ENCODE measurements around the gene NRIP3.
A peak's percentile ranks its signal among the peaks of the same experiment; 100 is the strongest.

NRIP3 gene

DNA sequence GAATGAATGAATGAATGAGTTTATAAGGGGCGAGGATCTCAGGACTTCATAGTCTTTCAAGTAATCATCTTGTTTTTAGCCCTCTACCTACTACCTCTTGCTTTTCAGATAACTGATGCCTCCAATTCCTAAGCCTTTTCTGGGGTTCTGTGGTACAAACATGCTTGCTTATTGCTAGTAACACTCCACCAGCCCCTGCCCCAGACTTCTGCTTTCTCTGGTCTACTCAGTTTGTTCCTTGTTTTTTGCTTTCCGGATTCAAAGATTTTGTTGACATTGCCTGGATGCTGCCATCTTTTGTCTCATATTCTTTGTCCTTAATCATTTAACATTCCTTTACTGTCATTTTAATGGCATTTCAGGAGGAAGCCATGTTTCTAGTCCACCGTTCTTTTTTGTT lies 30.7 kb downstream of the NRIP3 start:
- no peaks in the 10 kb centered on the region for H3K27me3 ChIP-seq (ENCODE audit: insufficient read depth, poor library complexity, severe bottlenecking)
- TF ChIP-seq GABPA (IDR thresholded peaks at IDR 0.05; ENCODE audit: low read depth) (no peak), CTCF (IDR thresholded peaks at IDR 0.05; ENCODE audit: insufficient read depth, low read length) (no peak), SPI1 (IDR thresholded peaks at IDR 0.05; ENCODE audit: borderline replicate concordance, low read depth) (peak; percentile 79; the same call in 1 of the 2 replicates)
- TF ChIP-seq, protein P1, sequence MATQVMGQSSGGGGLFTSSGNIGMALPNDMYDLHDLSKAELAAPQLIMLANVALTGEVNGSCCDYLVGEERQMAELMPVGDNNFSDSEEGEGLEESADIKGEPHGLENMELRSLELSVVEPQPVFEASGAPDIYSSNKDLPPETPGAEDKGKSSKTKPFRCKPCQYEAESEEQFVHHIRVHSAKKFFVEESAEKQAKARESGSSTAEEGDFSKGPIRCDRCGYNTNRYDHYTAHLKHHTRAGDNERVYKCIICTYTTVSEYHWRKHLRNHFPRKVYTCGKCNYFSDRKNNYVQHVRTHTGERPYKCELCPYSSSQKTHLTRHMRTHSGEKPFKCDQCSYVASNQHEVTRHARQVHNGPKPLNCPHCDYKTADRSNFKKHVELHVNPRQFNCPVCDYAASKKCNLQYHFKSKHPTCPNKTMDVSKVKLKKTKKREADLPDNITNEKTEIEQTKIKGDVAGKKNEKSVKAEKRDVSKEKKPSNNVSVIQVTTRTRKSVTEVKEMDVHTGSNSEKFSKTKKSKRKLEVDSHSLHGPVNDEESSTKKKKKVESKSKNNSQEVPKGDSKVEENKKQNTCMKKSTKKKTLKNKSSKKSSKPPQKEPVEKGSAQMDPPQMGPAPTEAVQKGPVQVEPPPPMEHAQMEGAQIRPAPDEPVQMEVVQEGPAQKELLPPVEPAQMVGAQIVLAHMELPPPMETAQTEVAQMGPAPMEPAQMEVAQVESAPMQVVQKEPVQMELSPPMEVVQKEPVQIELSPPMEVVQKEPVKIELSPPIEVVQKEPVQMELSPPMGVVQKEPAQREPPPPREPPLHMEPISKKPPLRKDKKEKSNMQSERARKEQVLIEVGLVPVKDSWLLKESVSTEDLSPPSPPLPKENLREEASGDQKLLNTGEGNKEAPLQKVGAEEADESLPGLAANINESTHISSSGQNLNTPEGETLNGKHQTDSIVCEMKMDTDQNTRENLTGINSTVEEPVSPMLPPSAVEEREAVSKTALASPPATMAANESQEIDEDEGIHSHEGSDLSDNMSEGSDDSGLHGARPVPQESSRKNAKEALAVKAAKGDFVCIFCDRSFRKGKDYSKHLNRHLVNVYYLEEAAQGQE (IDR thresholded peaks at IDR 0.05; ENCODE audit: insufficient replicate concordance, low read depth): no peak
- DNase-seq (ENCODE audit: low read depth in 1 of 2, low spot score in 1 of 2): peak in 1 of 2 experiments; percentile 59
- no peak overlapping the region for H3K4me3 ChIP-seq (replicated peaks; ENCODE audit: insufficient read depth, low read length)
- H3K27ac ChIP-seq (replicated peaks): no peak overlapping the region

DNA sequence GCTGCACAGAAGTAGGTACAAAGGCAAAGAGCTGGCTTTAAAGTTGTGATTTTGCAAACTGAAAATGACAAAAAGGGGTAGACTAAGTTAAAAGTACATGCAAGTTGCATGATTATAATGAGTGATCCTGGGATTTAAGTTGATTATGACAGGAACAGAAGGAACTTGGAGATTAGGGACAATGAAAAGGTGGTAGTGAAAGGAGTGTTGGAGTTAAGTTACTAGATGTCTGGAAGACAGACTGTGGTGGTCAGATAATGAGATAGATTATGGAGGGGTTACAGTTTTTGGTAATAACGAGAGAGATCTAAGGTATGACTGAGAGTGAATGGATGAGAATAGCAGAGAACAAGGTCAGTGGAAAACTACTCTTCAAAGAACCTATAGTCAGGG lies 31.9 kb downstream of the NRIP3 start:
- H3K27ac ChIP-seq (replicated peaks): no peak overlapping the region
- no peak overlapping the region for H3K4me3 ChIP-seq (replicated peaks; ENCODE audit: insufficient read depth, low read length)
- no peaks in the 10 kb centered on the region for H3K27me3 ChIP-seq (ENCODE audit: insufficient read depth, poor library complexity, severe bottlenecking)
- TF ChIP-seq SPI1 (IDR thresholded peaks at IDR 0.05; ENCODE audit: borderline replicate concordance, low read depth) (no peak), GABPA (IDR thresholded peaks at IDR 0.05; ENCODE audit: low read depth) (no peak), CTCF (IDR thresholded peaks at IDR 0.05; ENCODE audit: insufficient read depth, low read length) (no peak), POLR2AphosphoS5 (IDR thresholded peaks at IDR 0.05; ENCODE audit: low read depth) (no peak)
- TF ChIP-seq, protein P1 (IDR thresholded peaks at IDR 0.05; ENCODE audit: insufficient replicate concordance, low read depth): no peak
- no peak for DNase-seq (ENCODE audit: low read depth in 1 of 2, low spot score in 1 of 2)

DNA sequence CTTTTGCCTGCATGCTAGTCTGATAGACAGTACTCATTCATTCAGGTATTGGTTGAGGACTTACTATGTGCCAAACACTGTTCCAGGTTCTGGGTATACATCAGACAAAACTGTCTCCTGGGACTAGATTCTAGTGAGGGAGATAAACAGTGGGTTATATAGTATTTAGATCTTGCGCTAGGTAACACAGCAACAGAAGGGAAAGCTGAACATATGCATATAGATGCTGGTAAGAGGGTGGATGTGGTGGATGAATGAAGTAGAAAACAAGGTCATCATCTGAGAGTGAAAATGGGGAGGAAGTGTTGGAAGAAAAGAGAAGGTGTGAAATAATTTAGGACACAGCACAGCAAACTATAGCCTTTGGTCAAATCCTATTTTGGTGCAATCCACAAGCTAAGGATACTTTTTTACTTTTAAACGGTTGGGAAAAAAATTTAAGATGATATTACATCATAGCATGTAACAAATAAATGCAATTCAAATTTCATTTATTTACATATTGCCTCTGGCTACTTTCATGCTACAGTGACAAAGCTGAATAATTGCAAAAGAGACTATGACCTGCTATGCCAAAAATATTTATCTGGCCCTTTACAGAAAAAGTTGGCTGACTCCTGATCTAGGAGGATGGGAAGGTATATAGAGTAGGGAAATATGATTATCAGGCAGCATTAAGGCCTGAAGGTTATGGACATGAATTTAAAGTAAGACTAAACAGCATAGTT lies 32.4 kb downstream of the NRIP3 start:
- TF ChIP-seq POLR2AphosphoS5 (IDR thresholded peaks at IDR 0.05; ENCODE audit: low read depth) (no peak), CTCF (IDR thresholded peaks at IDR 0.05; ENCODE audit: insufficient read depth, low read length) (no peak), GABPA (IDR thresholded peaks at IDR 0.05; ENCODE audit: low read depth) (no peak), SPI1 (IDR thresholded peaks at IDR 0.05; ENCODE audit: borderline replicate concordance, low read depth) (no peak)
- TF ChIP-seq, protein P1 (IDR thresholded peaks at IDR 0.05; ENCODE audit: insufficient replicate concordance, low read depth): no peak
- Histone ChIP-seq H3K27me3 (ENCODE audit: insufficient read depth, poor library complexity, severe bottlenecking) (no peaks in the 10 kb centered on the region), H3K27ac (replicated peaks) (no peak overlapping the region), H3K4me3 (replicated peaks; ENCODE audit: insufficient read depth, low read length) (no peak overlapping the region)
- no peak for DNase-seq (ENCODE audit: low read depth in 1 of 2, low spot score in 1 of 2)
